RWPE2 (cell line): ENCODE results near the gene IL32.

Experiments
- ATAC-seq: fragments of 200-7000 bp; cut with Tn5 transposase; 3 replicates; pipeline ENCODE4 v1.9.1; 2021; ENCODE audit warnings: low read depth
- DNase-seq: peaks from one replicate; pipeline ENCODE4 v3.0.0-alpha.2; 2020; ENCODE audit warnings: low spot score
- H3K27ac ChIP-seq: fragments of 450-650 bp; 2 replicates; pipeline ENCODE4 v1.5.1; 2017; ENCODE audit warnings: mild to moderate bottlenecking; ENCODE audit not compliant: poor library complexity, severe bottlenecking
- H3K27me3 ChIP-seq: fragments of 250-450 bp; sonication (Bioruptor Pico); 2 replicates; pipeline ENCODE4 v1.5.1; 2021; ENCODE audit warnings: mild to moderate bottlenecking, moderate library complexity; ENCODE audit not compliant: insufficient read depth, poor library complexity, severe bottlenecking
- H3K36me3 ChIP-seq: fragments of 250-450 bp; sonication (Bioruptor Pico); 2 replicates; pipeline ENCODE4 v1.5.1; 2020; ENCODE audit warnings: low read depth, mild to moderate bottlenecking, moderate library complexity
- H3K4me1 ChIP-seq: fragments of 250-450 bp; sonication (Bioruptor Pico); 2 replicates; pipeline ENCODE4 v1.5.1; 2021; ENCODE audit warnings: mild to moderate bottlenecking, moderate library complexity; ENCODE audit not compliant: insufficient read depth, poor library complexity, severe bottlenecking
- H3K4me3 ChIP-seq: fragments of 250-450 bp; sonication (Bioruptor Pico); 2 replicates; pipeline ENCODE4 v1.5.1; 2021; ENCODE audit warnings: mild to moderate bottlenecking, moderate library complexity; ENCODE audit not compliant: severe bottlenecking
- H3K9me3 ChIP-seq: fragments of 250-450 bp; sonication (Bioruptor Pico); 2 replicates; pipeline ENCODE4 v1.5.1; 2021; ENCODE audit warnings: mild to moderate bottlenecking, moderate library complexity; ENCODE audit not compliant: severe bottlenecking
- CTCF ChIP-seq: fragments of 450-650 bp; IDR thresholded peaks from one replicate; pipeline ENCODE4 v1.5.1; 2017; ENCODE audit warnings: mild to moderate bottlenecking, moderate library complexity; ENCODE audit not compliant: poor library complexity, severe bottlenecking

The IL32 gene

GRCh38 chr16:3099395-3099731 is 33.9 kb downstream of the IL32 start:
- H3K36me3 ChIP-seq, result no peaks in the 10 kb centered on the region
- TF ChIP-seq CTCF, result no peak
- H3K4me1 ChIP-seq, result peaks cover 6% of the 10 kb centered on the region
- ATAC-seq (no peak), DNase-seq (no peak)
- H3K9me3 ChIP-seq, result no peaks in the 10 kb centered on the region
- H3K27ac ChIP-seq, result no peak overlapping the region
- H3K4me3 ChIP-seq, result no peak overlapping the region
- no peaks in the 10 kb centered on the region for H3K27me3 ChIP-seq

- Histone ChIP-seq H3K4me1 (peaks cover 6% of the 10 kb centered on the region), H3K27me3 (no peaks in the 10 kb centered on the region), H3K9me3 (no peaks in the 10 kb centered on the region), H3K36me3 (no peaks in the 10 kb centered on the region), H3K4me3 (no peak overlapping the region), H3K27ac (no peak overlapping the region)
- ATAC-seq (peak; percentile 87), DNase-seq (peak; percentile 97)
- TF ChIP-seq CTCF, result no peak
Observed at GRCh38 chr16:3099732-3100499, 34.5 kb downstream of the IL32 start.

- no peak overlapping the region for H3K4me3 ChIP-seq
- ATAC-seq, result no peak
Observed at GRCh38 chr16:3101018-3101840, 35.8 kb downstream of the IL32 start.

GRCh38 chr16:3101841-3102470 is 36.5 kb downstream of the IL32 start:
- no peak for DNase-seq
- H3K4me1 ChIP-seq, result peaks cover 6% of the 10 kb centered on the region
- TF ChIP-seq CTCF, result no peak
- H3K27ac ChIP-seq, result no peak overlapping the region
- no peaks in the 10 kb centered on the region for H3K9me3 ChIP-seq
- ATAC-seq, result no peak
- H3K36me3 ChIP-seq, result no peaks in the 10 kb centered on the region
- H3K4me3 ChIP-seq, result no peak overlapping the region
- H3K27me3 ChIP-seq, result no peaks in the 10 kb centered on the region

More at GRCh38 chr16:3101018-3101840, 35.8 kb downstream of the IL32 start:
- H3K4me1 ChIP-seq, result peaks cover 6% of the 10 kb centered on the region
- no peak for DNase-seq
- H3K9me3 ChIP-seq, result no peaks in the 10 kb centered on the region
- H3K36me3 ChIP-seq, result no peaks in the 10 kb centered on the region
- no peaks in the 10 kb centered on the region for H3K27me3 ChIP-seq
- no peak overlapping the region for H3K27ac ChIP-seq
- TF ChIP-seq CTCF, result peak; percentile 60
